DND-41 (cell line): ENCODE data around the gene MOB3B.

Source experiments
- EZH2 ChIP-seq: IDR thresholded peaks from 3 replicates; pipeline ENCODE4 v1.6.1; 2012; ENCODE audit warnings: borderline replicate concordance, low read depth, mild to moderate bottlenecking, moderate library complexity, low read length, inconsistent platforms; ENCODE audit not compliant: severe bottlenecking
- TF ChIP-seq, protein P1 (sequence below): IDR thresholded peaks from 2 replicates; pipeline ENCODE4 v1.5.1; 2012; ENCODE audit warnings: borderline replicate concordance, low read length, moderate library complexity, mild to moderate bottlenecking; ENCODE audit not compliant: poor library complexity, severe bottlenecking; ENCODE audit errors: extremely low read depth

DNA sequence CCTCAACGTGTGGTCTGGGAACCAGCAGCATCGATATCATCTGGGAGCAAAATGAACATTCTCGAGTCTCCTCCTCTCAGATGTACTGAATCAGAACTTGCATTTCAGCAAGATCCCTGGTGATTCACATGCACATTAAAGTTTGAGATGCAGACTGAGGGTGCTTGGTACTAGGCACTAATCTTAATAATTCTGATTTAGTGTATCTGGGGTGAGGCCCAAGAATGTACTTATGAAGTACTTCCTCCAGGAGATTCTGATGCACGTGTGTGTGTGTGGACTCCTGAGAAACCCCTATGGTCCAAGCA lies 176.5 kb downstream of the MOB3B start:
- no peak for TF ChIP-seq EZH2
- TF ChIP-seq, protein P1, sequence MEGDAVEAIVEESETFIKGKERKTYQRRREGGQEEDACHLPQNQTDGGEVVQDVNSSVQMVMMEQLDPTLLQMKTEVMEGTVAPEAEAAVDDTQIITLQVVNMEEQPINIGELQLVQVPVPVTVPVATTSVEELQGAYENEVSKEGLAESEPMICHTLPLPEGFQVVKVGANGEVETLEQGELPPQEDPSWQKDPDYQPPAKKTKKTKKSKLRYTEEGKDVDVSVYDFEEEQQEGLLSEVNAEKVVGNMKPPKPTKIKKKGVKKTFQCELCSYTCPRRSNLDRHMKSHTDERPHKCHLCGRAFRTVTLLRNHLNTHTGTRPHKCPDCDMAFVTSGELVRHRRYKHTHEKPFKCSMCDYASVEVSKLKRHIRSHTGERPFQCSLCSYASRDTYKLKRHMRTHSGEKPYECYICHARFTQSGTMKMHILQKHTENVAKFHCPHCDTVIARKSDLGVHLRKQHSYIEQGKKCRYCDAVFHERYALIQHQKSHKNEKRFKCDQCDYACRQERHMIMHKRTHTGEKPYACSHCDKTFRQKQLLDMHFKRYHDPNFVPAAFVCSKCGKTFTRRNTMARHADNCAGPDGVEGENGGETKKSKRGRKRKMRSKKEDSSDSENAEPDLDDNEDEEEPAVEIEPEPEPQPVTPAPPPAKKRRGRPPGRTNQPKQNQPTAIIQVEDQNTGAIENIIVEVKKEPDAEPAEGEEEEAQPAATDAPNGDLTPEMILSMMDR: no peak
